HepG2 (cell line): Measurements from ENCODE around the gene VSIR. TPM values are rescaled to one million over a fixed set of nuclear protein-coding genes. Genes with fewer than 3 reads are reported as not detected.

Experiments used
- ATAC-seq: fragments of 200-7000 bp; cut with Tn5 transposase; 3 replicates; pipeline ENCODE4 v1.9.1; 2020; ENCODE audit warnings: mild to moderate bottlenecking, moderate library complexity
- BruUV-seq: library from RNA; stranded (reverse); fragments of 400-500 nt; replicated peaks from 2 replicates; lab custom pipeline; 2021; lab: Mats Ljungman, UMichigan
- CTCF ChIA-PET: fragments of 300-600 bp; formaldehyde crosslinking; extraction: SDS; loops from one replicate; lab custom pipeline; 2021; ENCODE audit warnings: low total read pairs, inconsistent platforms, low intra/inter-chr PET ratio; lab: Yijun Ruan, JAX
- POLR2A ChIA-PET: fragments of 350-600 bp; sonication (Branson Sonifier 250); formaldehyde crosslinking; loops from one replicate; lab custom pipeline; 2020; ENCODE audit warnings: antibody characterized with exemption, inconsistent platforms; lab: Yijun Ruan, JAX
- DNase-seq: peaks from one replicate; pipeline ENCODE4 v3.0.0-alpha.2; 2015; ENCODE audit warnings: low spot score
- FAIRE-seq: peaks from 3 replicates; lab custom pipeline; 2011; peaks lifted over from hg19 to GRCh38; lab: Jason Lieb, UNC
- H2AFZ ChIP-seq: one replicate; pipeline ENCODE4 v1.6.1; 2011; ENCODE audit warnings: low read length, inconsistent platforms
- H3K27ac ChIP-seq: fragments of 300-600 bp; 3 replicates; pipeline ENCODE4 v1.8.0; 2011; ENCODE audit warnings: mixed run types, mild to moderate bottlenecking, mixed read lengths, low read length, inconsistent platforms; ENCODE audit not compliant: insufficient read depth; ENCODE audit errors: extremely low read length
- H3K27me3 ChIP-seq, 2 experiments: fragments of 200-600 bp in 1 of 2; 2 replicates in 1 of 2; 3 replicates in 1 of 2; pipeline versions ENCODE4 v1.6.0 to v1.8.0; 2011; ENCODE audit warnings: low read length in 2 of 2, mild to moderate bottlenecking in 2 of 2, moderate library complexity in 2 of 2, inconsistent platforms in 1 of 2; ENCODE audit not compliant: insufficient read depth in 2 of 2, control insufficient read depth in 1 of 2
- H3K36me3 ChIP-seq, 2 experiments: fragments of 200-600 bp in 1 of 2; replicated peaks in 1 of 2; 2 replicates in 1 of 2; 3 replicates in 1 of 2; pipeline versions ENCODE4 v1.5.1 to v1.8.0; 2011; ENCODE audit warnings: low read length in 2 of 2, inconsistent platforms in 1 of 2; ENCODE audit not compliant: insufficient read depth in 2 of 2, control insufficient read depth in 1 of 2
- H3K4me1 ChIP-seq: 2 replicates; pipeline ENCODE4 v1.5.1; 2012; ENCODE audit warnings: low read length, inconsistent platforms; ENCODE audit not compliant: insufficient read depth
- H3K4me2 ChIP-seq: 2 replicates; pipeline ENCODE4 v1.6.0; 2011; ENCODE audit warnings: low read depth, low read length, inconsistent platforms
- H3K4me3 ChIP-seq, 3 experiments: fragments of 200-600 bp in 1 of 3; sonication (generic), shearing (Covaris generic) in 1 of 3; replicated peaks in 1 of 3; 2 replicates each; pipeline ENCODE4 v1.5.1; 2011 to 2016; ENCODE audit warnings: low read length in 3 of 3, inconsistent platforms in 2 of 3, low read depth in 2 of 3, mild to moderate bottlenecking in 2 of 3, control low read depth in 1 of 3, mixed read lengths in 1 of 3; ENCODE audit not compliant: insufficient read depth in 1 of 3
- H3K79me2 ChIP-seq: one replicate; pipeline ENCODE4 v1.6.1; 2011; ENCODE audit warnings: low read length, inconsistent platforms; ENCODE audit not compliant: insufficient read depth
- H3K9ac ChIP-seq: 2 replicates; pipeline ENCODE4 v1.6.0; 2011; ENCODE audit warnings: mild to moderate bottlenecking, low read depth, low read length, inconsistent platforms; ENCODE audit not compliant: insufficient read depth
- H3K9me3 ChIP-seq: 2 replicates; pipeline ENCODE4 v1.5.1; 2012; ENCODE audit warnings: mild to moderate bottlenecking, low read length
- H4K20me1 ChIP-seq: 2 replicates; pipeline ENCODE4 v1.6.0; 2011; ENCODE audit warnings: inconsistent platforms, mild to moderate bottlenecking, low read length, moderate library complexity; ENCODE audit not compliant: insufficient read depth
- E2F5 ChIP-seq: sonication (generic); formaldehyde crosslinking; conservative IDR thresholded peaks from 2 replicates; pipeline ENCODE4 v1.4.0; 2020; ENCODE audit warnings: missing genetic modification reagents
- HCFC1 ChIP-seq: fragments of 150-350 bp; IDR thresholded peaks from 2 replicates; pipeline ENCODE4 v1.6.1; 2014; ENCODE audit warnings: low read depth, low read length
- KDM2A ChIP-seq: sonication (generic); formaldehyde crosslinking; IDR thresholded peaks from 2 replicates; pipeline ENCODE4 v1.4.0; 2020; ENCODE audit warnings: low read depth, missing genetic modification reagents, borderline replicate concordance
- MBNL3 ChIP-seq: fragments of 250-450 bp; sonication (Bioruptor Pico); conservative IDR thresholded peaks from 2 replicates; pipeline ENCODE4 v1.8.0; 2022; ENCODE audit warnings: mild to moderate bottlenecking, inconsistent platforms
- ZBTB37 ChIP-seq: sonication (generic); formaldehyde crosslinking; IDR thresholded peaks from 2 replicates; pipeline ENCODE4 v1.4.0; 2020; ENCODE audit warnings: mild to moderate bottlenecking, missing genetic modification reagents
- ZBTB39 ChIP-seq: sonication (generic); formaldehyde crosslinking; IDR thresholded peaks from 2 replicates; pipeline ENCODE4 v1.5.0; 2020; ENCODE audit warnings: missing genetic modification reagents
- WGBS: methylation state at CpG from one replicate; pipeline ENCODE4 v1.1.6; 2017; ENCODE audit warnings: low lambda C conversion rate; 5-methylcytosine and 5-hydroxymethylcytosine counted together
- in situ Hi-C: cut with HindIII; loops from 2 replicates; pipeline ENCODE4 v1.10.0; 2017; ENCODE audit warnings: low pct_unique_long_range_greater_than_20kb; ENCODE audit not compliant: extremely low pct_ligation_motif_present
- intact Hi-C: fragments of 100-400 bp; cut with micrococcal nuclease; formaldehyde crosslinking; loops from one replicate; pipeline ENCODE4 v1.10.0; 2022; ENCODE audit not compliant: unreplicated experiment
- polyA plus RNA-seq, 8 experiments: library from polyadenylated mRNA; depleted of rRNA in 3 of 8; stranded (reverse) in 7 of 8; unstranded in 1 of 8; fragments of >200 nt; fragmentation: Illumina TruSeq in 4 of 8; extraction: Trizol in 4 of 8; gene quantifications; 2 replicates each; pipeline versions ENCODE4 v1.2.1 to v1.2.3, GENCODE V29; 2011 to 2016; ENCODE audit warnings: low read depth in 4 of 8, missing spikeins in 1 of 8, mixed read lengths in 1 of 8; ENCODE audit not compliant: insufficient read depth in 1 of 8
- total RNA-seq, 5 experiments: library from RNA; depleted of rRNA; stranded (reverse); fragments of >200 nt; fragmentation: Illumina TruSeq; extraction: Trizol; gene quantifications; 2 replicates each; pipeline ENCODE4 v1.2.3, GENCODE V29; 2016; ENCODE audit warnings: low read depth in 1 of 5

Gene VSIR
- total and polyA plus RNA-seq, 2 of the 13 experiments (the other 11 are each of a cell fraction or from before 2014, with no cell fraction given): 0.44 to 3.2 TPM

- Histone ChIP-seq H3K4me2 (no peak overlapping the region), H3K27me3 (no peaks in the 10 kb centered on the region), H3K27ac (no peak overlapping the region)
- FAIRE-seq: no peak
- ATAC-seq: no peak
- in situ Hi-C loops: no loop called here
- no peak for TF ChIP-seq MBNL3
- TF ChIP-seq ZBTB39 (CRISPR knock-in tag): no peak
- no peak for TF ChIP-seq HCFC1
- TF ChIP-seq KDM2A (CRISPR knock-in tag): no peak
- no peak for TF ChIP-seq E2F5
- TF ChIP-seq ZBTB37 (CRISPR knock-in tag): no peak
- TF ChIP-seq, all 625 proteins: peak for 0
- Histone ChIP-seq H3K9me3 (no peaks in the 10 kb centered on the region), H2AFZ (no peak overlapping the region), H3K4me3 (no peak overlapping the region), H3K36me3 (peaks cover 55 to 82% of the 10 kb centered on the region in 2 experiments), H3K9ac (no peak overlapping the region), H4K20me1 (no peaks in the 10 kb centered on the region), H3K4me1 (no peaks in the 10 kb centered on the region), H3K79me2 (no peaks in the 10 kb centered on the region)
- 97% methylated on average over 14 of the region's 14 CpGs for WGBS
- DNase-seq: no peak
- no TSS peak for BruUV-seq
- POLR2A ChIA-PET: interaction anchor here (0.6 kb wide), 1 partner anchor 8 kb away, joined by 3 read pairs; no protein-coding TSS in a partner anchor
- CTCF ChIA-PET: no interaction called here
- intact Hi-C loops: no loop called here
These were observed 45.4 kb upstream of the VSIR start for GRCh38 chr10:71818674-71819260.
